Activated naive CD4-positive, alpha-beta T cell (primary cell): ENCODE measurements around the gene TPI1.
"Not testable (repeated sequence)": the region's sequence is repeated elsewhere in the genome, so short reads cannot be mapped to it uniquely, and the experiment has no call there.

Experiments
- DNase-seq, 4 experiments: peaks; one replicate each; lab custom pipeline; 2025; lab: John Stamatoyannopoulos, UW

TPI1 gene

GRCh38 chr12:6894321-6894720, 27.0 kb downstream of the TPI1 start:
- no peak for DNase-seq

GRCh38 chr12:6896846-6897435, 29.6 kb downstream of the TPI1 start:
- DNase-seq, result no peak

- no peak for DNase-seq
These were observed 32.1 kb downstream of the TPI1 start for GRCh38 chr12:6899427-6899826.

GRCh38 chr12:6899837-6900519, 32.6 kb downstream of the TPI1 start:
- no peak for DNase-seq

GRCh38 chr12:6902448-6902847, 35.1 kb downstream of the TPI1 start:
- DNase-seq, result no peak

- no peak for DNase-seq
These were observed 36.4 kb downstream of the TPI1 start for GRCh38 chr12:6903722-6904121.

- peak; percentile 84 to 93 (median 91) for DNase-seq
These were observed 37.2 kb downstream of the TPI1 start, which contains the start of gene LRRC23 for GRCh38 chr12:6904280-6905276. LRRC23 (plus strand) TSS chr12:6904822; CDS start chr12:6905634, 812 bp downstream.

GRCh38 chr12:6905414-6906040, 38.2 kb downstream of the TPI1 start:
- no peak for DNase-seq

- DNase-seq, result not testable (repeated sequence)
These were observed 40.8 kb downstream of the TPI1 start for GRCh38 chr12:6908141-6908540.

GRCh38 chr12:6909421-6910145, 42.3 kb downstream of the TPI1 start:
- DNase-seq, result no peak

GRCh38 chr12:6912164-6912935, 45.0 kb downstream of the TPI1 start:
- no peak for DNase-seq

GRCh38 chr12:6914246-6914946, 47.1 kb downstream of the TPI1 start, which contains the start of gene ENO2:
ENO2 (plus strand) TSS chr12:6914580; CDS start chr12:6915833, 1,253 bp downstream.
- DNase-seq, result peak; percentile 34 to 79 (median 65)

GRCh38 chr12:6914947-6915788, 47.8 kb downstream of the TPI1 start:
- no peak for DNase-seq

GRCh38 chr12:6915789-6916285, 48.5 kb downstream of the TPI1 start:
- DNase-seq, result no peak

GRCh38 chr12:6916426-6917200, 49.3 kb downstream of the TPI1 start:
- no peak for DNase-seq

- no peak for DNase-seq
These were observed 50.3 kb downstream of the TPI1 start for GRCh38 chr12:6917491-6918231.

GRCh38 chr12:6919588-6919987, 52.3 kb downstream of the TPI1 start:
- DNase-seq, result no peak
